Activated T-helper 1 cell treated with anti-CD3 and anti-CD28 coated beads, Interleukin-12 subunit alpha, Interleukin-12 subunit beta, Interleukin-2, Interleukin-4 antibody, amounts not matched to agents 30 ng/mL and 10 ng/mL and 1 ng/mL, durations not matched to agents 14 hours and 24 hours and 36 hours (primary cell): ENCODE data around the gene ADGRE2. TPM values are rescaled to one million over a fixed set of nuclear protein-coding genes. Genes with fewer than 3 reads are reported as not detected.
"Not testable (repeated sequence)": the region's sequence is repeated elsewhere in the genome, so short reads cannot be mapped to it uniquely, and the experiment has no call there.

ENCODE experiments used
- DNase-seq: peaks from one replicate; pipeline ENCODE4 v3.0.0; 2021; ENCODE audit warnings: low spot score
- H3K27ac Mint-ChIP-seq: one replicate; pipeline ENCODE4 v1.8.0; 2021; ENCODE audit warnings: mild to moderate bottlenecking, mixed read lengths
- H3K27me3 Mint-ChIP-seq: one replicate; pipeline ENCODE4 v1.8.0; 2022; ENCODE audit warnings: mild to moderate bottlenecking, moderate library complexity, mixed read lengths; ENCODE audit not compliant: insufficient read depth
- H3K36me3 Mint-ChIP-seq: one replicate; pipeline ENCODE4 v1.8.0; 2021; ENCODE audit warnings: low read depth, mixed read lengths
- H3K4me1 Mint-ChIP-seq: one replicate; pipeline ENCODE4 v1.8.0; 2021; ENCODE audit warnings: low read depth, mixed read lengths
- H3K4me3 Mint-ChIP-seq: one replicate; pipeline ENCODE4 v1.8.0; 2021; ENCODE audit warnings: mild to moderate bottlenecking, moderate library complexity, mixed read lengths
- H3K9me3 Mint-ChIP-seq: one replicate; pipeline ENCODE4 v1.8.0; 2021; ENCODE audit warnings: mixed read lengths
- intact Hi-C: fragments of 100-400 bp; cut with micrococcal nuclease; formaldehyde crosslinking; loops from one replicate; pipeline ENCODE4 v1.15.1; 2024
- total RNA-seq: library from RNA; stranded (reverse); gene quantifications from 2 replicates; pipeline ENCODE4 v1.2.3, GENCODE V29; 2022

The ADGRE2 gene
- total RNA-seq, 1 donor from 2014 or later, result 2.2 TPM

DNA sequence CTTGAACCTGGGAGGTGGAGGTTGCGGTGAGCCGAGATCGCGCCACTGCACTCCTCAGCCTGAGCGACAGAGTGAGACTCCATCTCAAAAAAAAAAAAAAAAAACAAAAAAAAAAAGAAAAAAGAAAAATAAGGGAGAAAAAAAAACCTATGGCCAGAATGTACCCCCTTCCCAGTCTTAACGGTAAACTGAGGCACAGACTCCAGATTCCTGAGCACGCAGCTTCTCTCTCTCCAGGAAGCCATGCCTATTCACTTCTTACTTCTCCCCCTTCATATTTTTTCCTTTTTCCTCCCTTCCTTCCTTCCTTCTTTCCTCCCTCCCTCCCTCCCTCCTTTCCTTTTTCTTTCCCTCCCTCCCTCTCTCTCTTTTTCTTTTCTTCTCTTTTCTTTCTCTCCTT lies 5.4 kb downstream of the ADGRE2 start:
- no peak for DNase-seq
- Mint-ChIP-seq H3K9me3 (no peaks in the 10 kb centered on the region), H3K4me3 (no peak overlapping the region), H3K4me1 (no peaks in the 10 kb centered on the region), H3K36me3 (no peaks in the 10 kb centered on the region), H3K27ac (no peak overlapping the region), H3K27me3 (peaks cover 18% of the 10 kb centered on the region)
- intact Hi-C loops, result no loop called here

- H3K4me3 Mint-ChIP-seq, result no peak overlapping the region
- H3K4me1 Mint-ChIP-seq, result no peaks in the 10 kb centered on the region
- no peak overlapping the region for H3K27ac Mint-ChIP-seq
- H3K36me3 Mint-ChIP-seq, result no peaks in the 10 kb centered on the region
- H3K9me3 Mint-ChIP-seq, result no peaks in the 10 kb centered on the region
- peaks cover 15% of the 10 kb centered on the region for H3K27me3 Mint-ChIP-seq
- DNase-seq, result no peak
- intact Hi-C loops, result no loop called here
These were observed 5.9 kb downstream of the ADGRE2 start for GRCh38 chr19:14772467-14772866.

DNA sequence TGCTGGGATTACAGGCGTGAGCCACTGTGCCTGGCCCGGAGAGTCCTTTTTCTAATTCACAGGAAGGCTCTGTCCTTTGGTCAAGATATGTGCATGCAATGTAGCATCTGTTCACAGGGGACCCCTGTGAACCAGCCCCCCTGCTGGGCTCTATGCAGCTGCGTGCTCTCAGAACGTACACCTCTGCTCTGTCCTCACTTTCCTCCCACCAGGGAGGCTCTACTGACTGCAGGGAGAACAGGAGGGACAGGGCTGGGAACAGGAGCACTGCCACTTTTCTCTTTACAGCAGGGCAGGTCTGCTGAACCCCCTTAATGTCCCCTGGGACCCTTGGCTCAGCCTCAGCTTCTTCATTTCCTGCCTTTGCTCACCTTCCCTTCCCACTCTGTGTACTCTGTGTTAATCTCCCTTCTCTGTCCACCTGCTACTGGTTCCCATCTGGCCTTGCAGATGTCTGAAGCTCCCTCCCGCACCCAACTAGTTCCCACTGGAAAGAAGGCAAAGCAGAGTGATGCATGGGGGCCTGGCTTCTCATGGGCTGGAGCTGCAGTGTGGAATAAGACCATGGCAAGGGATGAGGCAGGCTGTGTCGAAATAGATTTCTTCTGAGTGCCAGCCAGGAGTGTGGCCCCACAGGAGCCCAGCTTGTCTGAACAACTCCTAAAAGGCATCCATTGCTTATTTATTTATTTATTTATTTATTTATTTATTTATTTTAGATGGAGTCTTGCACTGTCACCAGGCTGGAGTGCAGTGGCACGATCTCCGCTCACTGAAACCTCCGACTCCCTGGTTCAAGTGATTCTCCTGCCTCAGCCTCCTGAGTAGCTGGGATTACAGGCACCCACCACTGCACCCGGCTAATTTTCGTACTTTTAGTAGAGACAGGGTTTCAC lies 7.2 kb downstream of the ADGRE2 start:
- no peak for DNase-seq
- Mint-ChIP-seq H3K4me3 (no peak overlapping the region), H3K27ac (no peak overlapping the region), H3K9me3 (no peaks in the 10 kb centered on the region), H3K27me3 (peaks cover 7% of the 10 kb centered on the region), H3K36me3 (no peaks in the 10 kb centered on the region), H3K4me1 (no peaks in the 10 kb centered on the region)
- intact Hi-C loops, result no loop called here

GRCh38 chr19:14770136-14770535 lies 8.2 kb downstream of the ADGRE2 start:
- Mint-ChIP-seq H3K4me1 (no peaks in the 10 kb centered on the region), H3K36me3 (no peaks in the 10 kb centered on the region), H3K27me3 (peaks cover 2% of the 10 kb centered on the region), H3K9me3 (no peaks in the 10 kb centered on the region), H3K4me3 (no peak overlapping the region), H3K27ac (no peak overlapping the region)
- DNase-seq, result no peak
- intact Hi-C loops, result no loop called here

DNA sequence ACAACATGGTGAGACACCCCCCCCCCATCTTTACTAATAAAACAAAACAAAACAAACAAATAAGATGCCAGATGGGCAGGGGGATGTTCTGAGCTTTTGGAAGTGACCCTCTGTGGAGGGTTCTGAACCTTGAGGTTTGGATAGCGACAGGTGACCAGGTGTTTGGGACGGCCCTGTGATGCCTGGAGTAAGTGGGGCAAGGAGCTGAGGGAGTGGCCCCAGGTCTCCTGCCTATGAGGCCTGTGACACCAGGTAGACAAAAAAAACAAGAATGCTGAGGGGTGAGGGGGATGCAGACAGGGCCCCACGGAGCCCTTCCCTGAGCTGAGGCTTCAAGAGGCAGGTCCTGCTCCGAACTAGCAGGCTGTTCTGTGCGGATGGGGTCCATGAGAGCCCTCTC lies 9.2 kb downstream of the ADGRE2 start:
- no peak for DNase-seq
- H3K4me1 Mint-ChIP-seq, result no peaks in the 10 kb centered on the region
- H3K9me3 Mint-ChIP-seq, result no peaks in the 10 kb centered on the region
- no peaks in the 10 kb centered on the region for H3K36me3 Mint-ChIP-seq
- H3K27ac Mint-ChIP-seq, result no peak overlapping the region
- no peak overlapping the region for H3K4me3 Mint-ChIP-seq
- H3K27me3 Mint-ChIP-seq, result peaks cover 2% of the 10 kb centered on the region
- intact Hi-C loops, result no loop called here

DNA sequence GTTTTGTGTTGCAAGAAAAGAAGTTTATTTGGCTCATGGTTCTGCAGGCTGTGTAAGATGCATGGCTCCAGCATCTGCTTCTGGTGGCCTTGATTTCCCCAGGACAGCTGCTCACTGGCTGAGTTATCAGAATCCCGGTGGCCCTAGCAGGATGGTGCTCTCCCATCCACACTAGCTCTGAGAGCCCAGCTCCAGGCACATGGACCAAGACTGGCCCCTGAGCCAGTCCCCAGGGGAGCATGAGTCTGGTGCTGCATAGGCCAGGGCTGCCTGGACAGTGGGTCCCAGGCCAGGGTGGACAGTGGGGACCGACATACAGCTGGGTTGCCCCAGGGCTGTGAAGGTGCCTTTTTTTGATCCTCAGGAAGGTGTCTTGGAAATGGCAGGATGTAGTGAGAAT lies 10.4 kb downstream of the ADGRE2 start:
- Mint-ChIP-seq H3K4me1 (no peaks in the 10 kb centered on the region), H3K27me3 (peaks cover 2% of the 10 kb centered on the region), H3K4me3 (no peak overlapping the region), H3K36me3 (no peaks in the 10 kb centered on the region), H3K9me3 (no peaks in the 10 kb centered on the region), H3K27ac (no peak overlapping the region)
- DNase-seq, result no peak
- intact Hi-C loops, result no loop called here

- Mint-ChIP-seq H3K9me3 (no peaks in the 10 kb centered on the region), H3K4me3 (no peak overlapping the region), H3K36me3 (no peaks in the 10 kb centered on the region), H3K27ac (no peak overlapping the region), H3K4me1 (no peaks in the 10 kb centered on the region), H3K27me3 (peaks cover 2% of the 10 kb centered on the region)
- DNase-seq, result no peak
- intact Hi-C loops, result no loop called here
These were observed 10.8 kb downstream of the ADGRE2 start for GRCh38 chr19:14767466-14767971.

- intact Hi-C loops, H3K36me3 Mint-ChIP-seq, DNase-seq, H3K4me3 Mint-ChIP-seq, H3K27me3 Mint-ChIP-seq, H3K4me1 Mint-ChIP-seq, H3K27ac Mint-ChIP-seq, H3K9me3 Mint-ChIP-seq: not testable (repeated sequence)
These were observed 12.5 kb downstream of the ADGRE2 start for GRCh38 chr19:14765841-14766240.

GRCh38 chr19:14765403-14765802 lies 13.0 kb downstream of the ADGRE2 start:
- H3K36me3 Mint-ChIP-seq, H3K9me3 Mint-ChIP-seq, H3K4me3 Mint-ChIP-seq, H3K27ac Mint-ChIP-seq, DNase-seq, intact Hi-C loops, H3K27me3 Mint-ChIP-seq, H3K4me1 Mint-ChIP-seq: not testable (repeated sequence)

DNA sequence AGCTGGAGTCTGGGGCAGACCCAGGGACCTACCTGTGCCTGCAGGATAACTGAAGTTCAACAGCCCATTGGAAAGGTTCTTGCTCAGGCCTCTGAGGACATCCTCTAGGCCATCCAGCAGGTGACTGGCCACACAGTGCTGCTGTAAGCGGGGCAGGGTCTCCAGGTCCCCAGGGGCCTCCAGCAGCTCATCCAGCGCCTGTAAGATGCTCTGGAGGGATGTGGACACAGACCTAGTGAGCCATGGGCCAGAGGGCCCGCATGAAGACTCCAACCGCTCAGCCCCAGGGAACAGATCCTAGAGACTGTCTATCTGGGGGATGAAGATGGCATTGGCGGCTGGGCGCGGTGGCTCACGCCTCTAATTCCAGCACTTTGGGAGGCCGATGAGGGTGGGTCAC lies 14.0 kb downstream of the ADGRE2 start:
- intact Hi-C loops, result no loop called here
- H3K4me3 Mint-ChIP-seq, result no peak overlapping the region
- peaks cover 2% of the 10 kb centered on the region for H3K27me3 Mint-ChIP-seq
- no peaks in the 10 kb centered on the region for H3K4me1 Mint-ChIP-seq
- DNase-seq, result no peak
- no peak overlapping the region for H3K27ac Mint-ChIP-seq
- no peaks in the 10 kb centered on the region for H3K9me3 Mint-ChIP-seq
- H3K36me3 Mint-ChIP-seq, result no peaks in the 10 kb centered on the region

DNA sequence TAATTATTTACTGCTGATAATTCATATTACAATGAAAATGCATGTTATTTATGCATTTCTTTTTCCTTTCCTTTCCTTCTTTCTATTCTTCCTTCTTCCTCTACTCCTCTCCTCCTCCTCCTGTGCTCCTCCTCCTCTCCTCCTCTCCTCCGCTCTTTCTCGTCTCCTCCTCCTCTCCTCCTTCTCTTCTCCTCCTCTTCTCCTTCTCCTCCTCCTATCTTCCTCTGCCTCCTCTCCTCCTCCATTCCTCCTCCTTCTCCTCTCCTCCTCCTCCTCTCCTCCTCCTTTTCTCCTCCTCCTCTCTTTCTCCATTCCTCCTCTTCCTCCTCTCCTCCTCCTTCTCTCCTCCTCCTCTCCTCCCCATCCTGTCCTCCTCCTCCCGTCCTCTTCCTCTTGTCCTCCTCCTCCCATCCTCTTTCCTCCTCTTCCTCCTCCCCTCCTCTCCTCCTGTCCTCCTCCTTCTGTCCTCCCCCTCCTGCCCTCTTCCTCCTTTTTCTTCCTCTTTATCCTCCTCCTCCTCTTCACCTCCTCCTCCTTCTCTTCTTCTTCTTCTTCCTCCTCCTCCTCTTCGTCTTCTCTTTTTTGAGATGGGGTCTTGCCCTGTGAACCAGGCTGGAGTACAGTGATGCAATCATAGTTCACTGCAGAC lies 14.7 kb downstream of the ADGRE2 start:
- H3K4me1 Mint-ChIP-seq, result no peaks in the 10 kb centered on the region
- no peaks in the 10 kb centered on the region for H3K27me3 Mint-ChIP-seq
- intact Hi-C loops, result no loop called here
- no peaks in the 10 kb centered on the region for H3K36me3 Mint-ChIP-seq
- no peak for DNase-seq
- H3K9me3 Mint-ChIP-seq, result no peaks in the 10 kb centered on the region
- H3K4me3 Mint-ChIP-seq, result no peak overlapping the region
- no peak overlapping the region for H3K27ac Mint-ChIP-seq

DNA sequence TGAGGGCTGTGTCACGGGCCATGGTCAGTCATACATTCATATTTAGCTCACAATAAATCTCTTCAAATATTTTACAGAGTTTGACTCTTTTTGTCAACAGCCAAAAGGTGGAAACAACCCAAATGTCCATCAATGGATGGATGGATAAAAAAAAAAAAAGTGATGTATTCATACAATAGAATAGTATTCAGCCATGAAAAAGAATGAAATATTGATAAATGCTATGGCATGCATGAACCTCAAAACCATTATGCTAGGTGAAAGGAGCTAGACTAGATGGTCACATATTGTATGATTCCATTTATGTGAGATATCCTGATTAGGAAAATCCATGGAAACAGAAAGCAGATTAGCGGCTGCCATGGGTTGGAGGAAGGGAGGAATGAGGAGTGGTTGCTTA lies 16.2 kb downstream of the ADGRE2 start:
- no peaks in the 10 kb centered on the region for H3K4me1 Mint-ChIP-seq
- H3K4me3 Mint-ChIP-seq, result no peak overlapping the region
- DNase-seq, result no peak
- no peaks in the 10 kb centered on the region for H3K27me3 Mint-ChIP-seq
- intact Hi-C loops, result no loop called here
- no peak overlapping the region for H3K27ac Mint-ChIP-seq
- H3K36me3 Mint-ChIP-seq, result no peaks in the 10 kb centered on the region
- no peaks in the 10 kb centered on the region for H3K9me3 Mint-ChIP-seq

GRCh38 chr19:14761607-14762006 lies 16.8 kb downstream of the ADGRE2 start:
- intact Hi-C loops, result no loop called here
- no peak for DNase-seq
- H3K36me3 Mint-ChIP-seq, result no peaks in the 10 kb centered on the region
- H3K27me3 Mint-ChIP-seq, result no peaks in the 10 kb centered on the region
- no peaks in the 10 kb centered on the region for H3K4me1 Mint-ChIP-seq
- H3K9me3 Mint-ChIP-seq, result no peaks in the 10 kb centered on the region
- no peak overlapping the region for H3K27ac Mint-ChIP-seq
- H3K4me3 Mint-ChIP-seq, result no peak overlapping the region
